SK-N-DZ (cell line): ENCODE results near the gene ZNF827.

Source experiments
- DNase-seq: peaks from one replicate; pipeline ENCODE4 v3.0.0-alpha.2; 2015; ENCODE audit warnings: low spot score

ZNF827 gene

GRCh38 chr4:145804116-145804515 is 134.5 kb downstream of the ZNF827 start:
- no peak for DNase-seq

- no peak for DNase-seq
Measured at GRCh38 chr4:145799223-145799622, 139.4 kb downstream of the ZNF827 start.

GRCh38 chr4:145797278-145797677 is 141.3 kb downstream of the ZNF827 start:
- no peak for DNase-seq

GRCh38 chr4:145796346-145796745 is 142.3 kb downstream of the ZNF827 start:
- DNase-seq, result peak; percentile 22

- no peak for DNase-seq
Measured at GRCh38 chr4:145795521-145795920, 143.1 kb downstream of the ZNF827 start.

GRCh38 chr4:145792429-145792828 is 146.2 kb downstream of the ZNF827 start:
- DNase-seq, result no peak

GRCh38 chr4:145791988-145792387 is 146.6 kb downstream of the ZNF827 start:
- no peak for DNase-seq

- no peak for DNase-seq
Measured at GRCh38 chr4:145788755-145789154, 149.9 kb downstream of the ZNF827 start.

GRCh38 chr4:145786830-145787229 is 151.8 kb downstream of the ZNF827 start:
- no peak for DNase-seq

GRCh38 chr4:145786261-145786660 is 152.4 kb downstream of the ZNF827 start:
- no peak for DNase-seq

- no peak for DNase-seq
Measured at GRCh38 chr4:145785391-145786008, 153.1 kb downstream of the ZNF827 start.

GRCh38 chr4:145784036-145784435 is 154.6 kb downstream of the ZNF827 start:
- no peak for DNase-seq

- DNase-seq, result no peak
Measured at GRCh38 chr4:145782756-145783155, 155.9 kb downstream of the ZNF827 start.

- DNase-seq, result no peak
Measured at GRCh38 chr4:145781351-145781750, 157.3 kb downstream of the ZNF827 start.

- no peak for DNase-seq
Measured at GRCh38 chr4:145779319-145779801, 159.3 kb downstream of the ZNF827 start.

GRCh38 chr4:145776208-145776607 is 162.4 kb downstream of the ZNF827 start:
- no peak for DNase-seq

- no peak for DNase-seq
Measured at GRCh38 chr4:145775406-145775805, 163.2 kb downstream of the ZNF827 start.

GRCh38 chr4:145774473-145774872 is 164.2 kb downstream of the ZNF827 start:
- DNase-seq, result no peak

GRCh38 chr4:145773581-145774234 is 164.9 kb downstream of the ZNF827 start:
- no peak for DNase-seq

GRCh38 chr4:145772347-145772746 is 166.3 kb downstream of the ZNF827 start:
- no peak for DNase-seq

GRCh38 chr4:145770124-145770523 is 168.5 kb downstream of the ZNF827 start:
- no peak for DNase-seq

- no peak for DNase-seq
Measured at GRCh38 chr4:145769450-145770037, 169.1 kb downstream of the ZNF827 start.

GRCh38 chr4:145766273-145766672 is 172.3 kb downstream of the ZNF827 start:
- no peak for DNase-seq
